HG03095 (cell line): ENCODE measurements around the gene PRPSAP1.

Source experiments
- ATAC-seq: cut with Tn5 transposase; IDR thresholded peaks from one replicate; pipeline ENCODE4 v1.9.1; 2021; ENCODE audit warnings: moderate library complexity; ENCODE audit not compliant: unreplicated experiment

The PRPSAP1 gene

GRCh38 chr17:76278952-76279741, 74.6 kb downstream of the PRPSAP1 start:
- ATAC-seq: no peak

DNA sequence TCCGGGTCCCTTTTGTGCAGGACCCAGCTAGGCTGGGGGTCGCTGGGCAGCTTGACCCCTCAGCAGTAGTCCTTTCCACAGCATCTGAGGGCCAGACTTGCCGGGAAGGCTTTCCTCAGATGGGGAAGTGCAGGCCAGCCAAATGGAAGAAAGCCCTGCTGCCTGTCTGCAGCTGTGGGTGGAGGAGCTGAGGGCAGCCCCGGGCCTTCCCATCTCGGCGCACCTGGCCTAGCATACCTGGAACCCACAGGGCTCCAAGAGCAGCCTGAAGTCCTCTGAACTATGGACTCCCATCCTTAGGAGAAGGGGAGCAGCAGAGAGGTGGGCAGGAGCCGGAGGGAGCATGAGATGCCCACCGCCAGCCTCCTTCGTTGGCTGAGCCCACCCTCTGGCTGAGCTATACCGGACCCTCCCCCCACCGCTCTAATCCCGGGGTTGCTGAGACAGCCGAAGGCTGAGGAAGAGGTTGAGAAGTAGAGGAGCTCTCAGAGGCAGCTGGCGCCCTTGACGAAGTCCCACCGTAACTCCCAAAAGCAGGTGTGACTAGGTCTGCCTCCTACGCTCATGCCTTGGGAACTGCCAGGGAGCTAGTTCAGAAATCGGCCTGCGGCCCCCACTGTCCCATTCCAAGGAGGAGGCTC, 75.3 kb downstream of the PRPSAP1 start:
- no peak for ATAC-seq

DNA sequence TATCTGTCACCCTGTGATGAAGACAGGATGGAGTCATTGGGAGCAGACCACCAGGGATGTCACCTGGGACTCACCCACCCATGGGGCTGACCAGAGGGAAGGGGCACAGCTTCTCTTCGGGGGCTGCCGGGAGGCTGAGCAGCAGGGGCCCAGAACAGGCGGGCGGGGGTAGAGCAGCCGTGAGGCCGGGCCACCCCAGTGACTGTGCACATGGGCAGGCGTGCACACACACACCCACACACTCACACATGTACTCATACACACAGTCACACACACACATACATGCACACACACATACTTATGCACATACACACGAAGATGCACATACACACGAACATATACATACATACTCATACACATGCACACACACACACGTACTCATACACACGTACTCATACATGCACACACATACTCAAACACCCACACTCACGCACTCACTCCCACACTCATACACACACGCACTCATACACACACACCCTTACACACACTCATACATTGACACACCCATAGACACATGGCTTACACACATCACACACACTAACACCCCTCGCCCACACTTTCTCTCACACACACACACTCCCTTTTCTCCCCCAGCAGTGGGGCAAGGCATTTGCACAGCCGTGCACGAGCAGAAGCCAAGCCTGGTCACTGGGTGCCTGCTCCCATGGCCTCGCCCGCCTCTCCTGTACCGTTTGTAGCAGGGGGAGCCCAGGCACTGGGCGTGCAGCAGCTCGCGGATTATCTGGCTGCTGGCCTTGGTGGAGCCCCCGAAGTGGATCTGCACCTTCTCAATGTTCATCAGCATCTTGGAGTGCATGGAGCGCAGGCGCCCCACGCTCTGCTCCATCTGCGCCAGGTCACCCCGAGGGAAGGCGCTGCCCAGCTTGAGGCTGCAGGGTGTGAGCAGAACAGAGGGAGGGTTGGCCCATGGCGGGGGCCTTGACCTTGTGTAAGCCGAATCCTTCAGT, 76.1 kb downstream of the PRPSAP1 start:
- ATAC-seq: no peak

- ATAC-seq: no peak
These were observed 77.0 kb downstream of the PRPSAP1 start for GRCh38 chr17:76276461-76277299.

GRCh38 chr17:76276069-76276431, 77.7 kb downstream of the PRPSAP1 start:
- no peak for ATAC-seq

DNA sequence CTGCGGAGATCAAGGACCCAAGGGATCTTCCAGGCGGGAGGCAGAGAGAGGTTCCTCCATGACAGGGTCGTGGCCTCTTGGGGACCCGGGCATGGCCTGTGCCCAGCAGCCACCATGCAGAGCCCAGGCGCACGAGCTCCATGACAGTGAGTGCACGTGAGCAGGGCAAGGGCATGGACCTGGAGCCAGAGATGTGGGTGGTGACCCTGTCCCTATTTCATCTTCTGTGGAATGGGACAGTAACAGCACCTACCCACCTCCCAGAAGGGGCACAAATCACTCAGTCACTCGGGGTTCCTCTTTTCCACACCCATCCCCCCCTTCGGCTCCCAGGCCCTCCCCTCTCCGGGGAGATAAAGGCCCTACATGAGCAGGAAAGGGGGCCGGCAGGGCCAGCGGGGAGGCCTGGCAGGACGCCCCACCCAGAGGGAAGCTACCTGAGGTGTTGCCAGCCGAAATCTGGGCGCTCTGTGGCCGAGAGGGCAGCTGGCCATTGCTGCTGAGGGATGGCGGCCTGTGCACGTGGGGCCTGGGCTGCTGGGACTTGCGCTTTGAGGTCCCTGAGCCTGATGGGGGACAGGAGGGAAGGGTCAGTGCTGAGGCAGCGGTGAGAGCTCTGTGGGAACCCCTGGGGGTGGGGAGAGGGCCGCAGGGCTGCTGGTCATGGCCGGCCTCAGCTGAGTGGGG, 78.2 kb downstream of the PRPSAP1 start:
- ATAC-seq: no peak

- ATAC-seq: no peak
These were observed 79.4 kb downstream of the PRPSAP1 start for GRCh38 chr17:76274112-76274956.

GRCh38 chr17:76273445-76274111, 80.1 kb downstream of the PRPSAP1 start:
- no peak for ATAC-seq

GRCh38 chr17:76272541-76273444, 80.9 kb downstream of the PRPSAP1 start:
- ATAC-seq: peak; percentile 11

- ATAC-seq: peak; percentile 44
These were observed 81.8 kb downstream of the PRPSAP1 start for GRCh38 chr17:76271669-76272540.

GRCh38 chr17:76270770-76271668, 82.7 kb downstream of the PRPSAP1 start:
- no peak for ATAC-seq

DNA sequence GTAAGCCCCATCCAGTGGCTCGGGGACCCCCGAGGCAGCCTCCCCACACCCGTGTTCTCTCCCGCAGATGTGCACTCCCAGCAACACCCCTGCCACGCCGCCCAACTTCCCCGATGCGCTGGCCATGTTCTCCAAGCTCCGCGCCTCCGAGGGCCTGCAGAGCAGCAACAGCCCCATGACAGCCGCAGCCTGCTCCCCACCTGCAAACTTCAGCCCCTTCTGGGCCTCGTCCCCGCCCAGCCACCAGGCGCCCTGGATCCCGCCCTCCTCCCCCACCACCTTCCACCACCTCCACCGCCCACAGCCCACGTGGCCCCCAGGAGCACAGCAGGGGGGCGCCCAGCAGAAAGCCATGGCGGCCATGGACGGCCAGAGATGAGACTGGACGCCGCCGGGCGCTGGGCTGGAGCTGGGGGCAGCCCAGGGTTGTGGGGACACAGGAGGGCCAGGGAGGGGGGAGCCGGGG, 83.6 kb downstream of the PRPSAP1 start:
- ATAC-seq: no peak

DNA sequence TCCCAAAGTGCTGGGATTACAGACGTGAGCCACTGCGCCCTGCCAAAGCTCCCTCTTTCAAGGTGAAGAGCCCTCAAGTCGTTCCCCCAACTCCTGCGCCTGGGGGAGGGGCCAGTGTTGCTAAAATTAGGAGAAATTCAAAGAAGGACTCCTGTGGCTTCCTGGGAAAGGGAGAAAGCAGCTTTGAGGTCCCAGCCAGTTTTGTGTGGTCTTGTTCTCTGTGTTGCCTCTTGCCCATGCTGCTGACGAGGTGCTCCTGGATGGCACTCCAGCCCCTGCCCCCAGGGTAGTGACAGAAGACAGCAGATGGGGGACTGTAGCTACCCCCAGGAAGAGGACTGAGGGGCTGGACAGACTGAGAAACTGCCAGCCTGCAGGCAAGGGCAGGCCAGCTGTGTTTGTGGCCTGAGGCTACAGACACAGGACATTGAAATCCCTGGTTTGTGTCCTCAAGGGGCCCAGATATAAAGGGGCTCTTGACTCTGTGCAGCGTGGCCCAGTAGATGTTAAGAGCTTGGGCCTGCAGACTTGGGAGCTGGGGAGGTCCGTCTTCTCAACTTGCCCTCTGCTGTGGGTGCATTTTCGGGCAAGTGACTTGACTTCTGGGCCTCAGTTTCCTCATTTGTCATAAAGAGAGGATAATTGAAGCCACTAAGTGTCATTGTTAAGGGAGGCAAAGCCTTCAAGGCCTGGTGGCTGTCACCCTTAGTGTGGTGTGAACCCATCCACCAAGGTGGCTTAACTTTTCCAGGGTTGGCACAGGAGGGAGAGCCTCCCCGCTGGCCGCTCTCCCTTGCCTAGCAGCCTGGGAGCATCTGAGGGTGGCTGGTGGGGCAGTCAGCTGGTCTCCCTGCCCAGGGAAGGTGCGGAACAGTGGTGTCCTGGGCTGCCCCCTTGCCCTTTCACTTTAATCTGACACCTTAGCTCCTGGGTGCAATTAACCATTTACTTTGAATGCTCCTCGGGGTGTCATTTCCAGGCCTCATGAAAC, 84.4 kb downstream of the PRPSAP1 start:
- ATAC-seq: no peak
